Natural killer cell (primary cell): ENCODE data around the gene TMEM175. TPM values are rescaled to one million over a fixed set of nuclear protein-coding genes. Genes with fewer than 3 reads are reported as not detected.

Experiments
- ATAC-seq, 3 donors: fragments of 150-1000 bp in 2 of 3; fragments of 200-7000 bp in 1 of 3; cut with Tn5 transposase; 1 replicate in 1 of 3; 2 replicates in 2 of 3; pipeline ENCODE4 v1.10.0; 2021; ENCODE audit warnings: mild to moderate bottlenecking in 2 of 3, moderate library complexity in 2 of 3
- DNase-seq, 2 donors: peaks; one replicate each; pipeline versions ENCODE4 v3.0.0 to v3.0.0-alpha.2; 2013 to 2021; ENCODE audit warnings: mixed read lengths in 1 of 2
- H3K27ac ChIP-seq: one replicate; pipeline ENCODE4 v1.5.1; 2013; ENCODE audit warnings: mild to moderate bottlenecking, low read length
- H3K27me3 ChIP-seq: one replicate; pipeline ENCODE4 v1.6.1; 2013; ENCODE audit warnings: low read length; ENCODE audit not compliant: control insufficient read depth, insufficient read depth
- H3K36me3 ChIP-seq: one replicate; pipeline ENCODE4 v1.6.1; 2013; ENCODE audit warnings: low read length; ENCODE audit not compliant: control insufficient read depth, insufficient read depth
- H3K4me1 ChIP-seq: one replicate; pipeline ENCODE4 v1.6.1; 2013; ENCODE audit warnings: low read length; ENCODE audit not compliant: control insufficient read depth, insufficient read depth
- H3K4me3 ChIP-seq: one replicate; pipeline ENCODE4 v1.5.1; 2013; ENCODE audit warnings: low read length
- H3K9me3 ChIP-seq: one replicate; pipeline ENCODE4 v1.6.1; 2013; ENCODE audit warnings: low read length; ENCODE audit not compliant: control insufficient read depth, insufficient read depth
- H3K27ac Mint-ChIP-seq, 2 donors: one replicate each; pipeline ENCODE4 v1.8.0; 2022; ENCODE audit warnings: mild to moderate bottlenecking in 2 of 2, mixed read lengths in 2 of 2, moderate library complexity in 1 of 2
- H3K27me3 Mint-ChIP-seq, 2 donors: one replicate each; pipeline ENCODE4 v1.8.0; 2022; ENCODE audit warnings: low read depth in 2 of 2, mixed read lengths in 2 of 2
- H3K36me3 Mint-ChIP-seq: one replicate; pipeline ENCODE4 v1.8.0; 2022; ENCODE audit warnings: mixed read lengths
- H3K4me1 Mint-ChIP-seq, 2 donors: one replicate each; pipeline ENCODE4 v1.8.0; 2022; ENCODE audit warnings: mixed read lengths in 2 of 2
- H3K4me3 Mint-ChIP-seq: one replicate; pipeline ENCODE4 v1.8.0; 2022; ENCODE audit warnings: mild to moderate bottlenecking, moderate library complexity, mixed read lengths
- H3K9me3 Mint-ChIP-seq, 2 donors: one replicate each; pipeline ENCODE4 v1.8.0; 2022; ENCODE audit warnings: mixed read lengths in 2 of 2
- WGBS: methylation state at CpG from one replicate; pipeline ENCODE4 v1.1.7; 2013; ENCODE audit warnings: missing lambda C conversion rate; ENCODE audit not compliant: insufficient coverage; 5-methylcytosine and 5-hydroxymethylcytosine counted together
- intact Hi-C: fragments of 100-400 bp; cut with micrococcal nuclease; formaldehyde crosslinking; loops from one replicate; pipeline ENCODE4 v1.14.2; 2022
- total RNA-seq, 4 donors: library from RNA; stranded (reverse); fragments of 120-200 nt in 1 of 4; gene quantifications; one replicate each; pipeline versions ENCODE4 v1.2.3 to v1.2.4, GENCODE V29; 2013 to 2022
- TF ChIP-seq, protein P1 (sequence below): fragments of 200-600 bp; IDR thresholded peaks from one replicate; pipeline ENCODE4 v1.8.0; 2022; ENCODE audit warnings: antibody characterized with exemption

The TMEM175 gene
- total RNA-seq, 3 donors from 2014 or later (not counting 1 experiment from before 2014, with no cell fraction given): 72.8 to 79.8 (median 73.2) TPM

DNA sequence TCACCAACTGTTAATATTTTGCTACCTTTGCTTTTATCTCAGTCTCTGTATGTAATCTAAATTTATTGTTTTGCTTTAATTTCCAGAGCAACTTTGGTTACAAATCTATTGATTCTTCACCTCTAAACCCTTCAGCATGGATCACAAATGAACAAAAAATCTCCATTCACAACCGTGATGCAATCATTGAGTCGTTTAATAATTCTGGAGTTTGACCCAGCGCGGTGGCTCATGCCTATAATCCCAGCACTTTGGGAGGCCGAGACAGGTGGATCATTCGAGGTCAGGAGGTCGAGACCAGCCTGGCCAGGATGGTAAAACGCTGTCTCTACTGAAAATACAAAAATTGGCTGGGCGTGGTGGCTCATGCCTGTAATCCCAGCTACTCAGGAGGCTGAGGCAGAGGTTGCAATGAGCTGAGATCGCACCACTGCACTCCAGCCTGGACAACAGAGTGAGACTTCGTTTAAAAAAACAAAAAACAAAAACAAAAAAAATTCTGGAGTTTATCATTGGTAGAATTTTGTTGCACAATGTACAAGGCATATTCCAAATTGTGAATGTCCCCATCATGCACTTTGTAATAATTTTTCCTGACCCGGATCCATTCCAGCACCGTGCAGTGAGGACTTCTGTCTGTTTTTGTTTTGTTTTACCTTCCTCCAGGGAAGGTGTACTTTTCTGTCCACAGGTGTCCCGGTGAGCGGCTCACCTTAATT, 52.2 kb downstream of the TMEM175 start:
- 86% methylated on average over 14 of the region's 15 CpGs for WGBS
- Mint-ChIP-seq H3K9me3 (no peaks in the 10 kb centered on the region), H3K27me3 (no peaks in the 10 kb centered on the region), H3K36me3 (no peaks in the 10 kb centered on the region), H3K4me1 (peaks cover 23 to 29% of the 10 kb centered on the region in 2 donors), H3K4me3 (peak overlapping the region; percentile 93), H3K27ac (peak overlapping the region in 1 of 2 donors; percentile 12)
- TF ChIP-seq, protein P1, sequence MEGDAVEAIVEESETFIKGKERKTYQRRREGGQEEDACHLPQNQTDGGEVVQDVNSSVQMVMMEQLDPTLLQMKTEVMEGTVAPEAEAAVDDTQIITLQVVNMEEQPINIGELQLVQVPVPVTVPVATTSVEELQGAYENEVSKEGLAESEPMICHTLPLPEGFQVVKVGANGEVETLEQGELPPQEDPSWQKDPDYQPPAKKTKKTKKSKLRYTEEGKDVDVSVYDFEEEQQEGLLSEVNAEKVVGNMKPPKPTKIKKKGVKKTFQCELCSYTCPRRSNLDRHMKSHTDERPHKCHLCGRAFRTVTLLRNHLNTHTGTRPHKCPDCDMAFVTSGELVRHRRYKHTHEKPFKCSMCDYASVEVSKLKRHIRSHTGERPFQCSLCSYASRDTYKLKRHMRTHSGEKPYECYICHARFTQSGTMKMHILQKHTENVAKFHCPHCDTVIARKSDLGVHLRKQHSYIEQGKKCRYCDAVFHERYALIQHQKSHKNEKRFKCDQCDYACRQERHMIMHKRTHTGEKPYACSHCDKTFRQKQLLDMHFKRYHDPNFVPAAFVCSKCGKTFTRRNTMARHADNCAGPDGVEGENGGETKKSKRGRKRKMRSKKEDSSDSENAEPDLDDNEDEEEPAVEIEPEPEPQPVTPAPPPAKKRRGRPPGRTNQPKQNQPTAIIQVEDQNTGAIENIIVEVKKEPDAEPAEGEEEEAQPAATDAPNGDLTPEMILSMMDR: no peak
- no peaks in the 10 kb centered on the region for H3K36me3 ChIP-seq
- H3K4me3 ChIP-seq: no peak overlapping the region
- H3K4me1 ChIP-seq: peaks cover 34% of the 10 kb centered on the region
- ATAC-seq: no peak
- H3K27ac ChIP-seq: no peak overlapping the region
- DNase-seq: no peak
- H3K9me3 ChIP-seq: no peaks in the 10 kb centered on the region
- intact Hi-C loops: loop anchor here (1.0 kb wide), 1 partner anchor 11 kb away; the partner anchor contains the start of gene DGKQ
- H3K27me3 ChIP-seq: no peaks in the 10 kb centered on the region

DNA sequence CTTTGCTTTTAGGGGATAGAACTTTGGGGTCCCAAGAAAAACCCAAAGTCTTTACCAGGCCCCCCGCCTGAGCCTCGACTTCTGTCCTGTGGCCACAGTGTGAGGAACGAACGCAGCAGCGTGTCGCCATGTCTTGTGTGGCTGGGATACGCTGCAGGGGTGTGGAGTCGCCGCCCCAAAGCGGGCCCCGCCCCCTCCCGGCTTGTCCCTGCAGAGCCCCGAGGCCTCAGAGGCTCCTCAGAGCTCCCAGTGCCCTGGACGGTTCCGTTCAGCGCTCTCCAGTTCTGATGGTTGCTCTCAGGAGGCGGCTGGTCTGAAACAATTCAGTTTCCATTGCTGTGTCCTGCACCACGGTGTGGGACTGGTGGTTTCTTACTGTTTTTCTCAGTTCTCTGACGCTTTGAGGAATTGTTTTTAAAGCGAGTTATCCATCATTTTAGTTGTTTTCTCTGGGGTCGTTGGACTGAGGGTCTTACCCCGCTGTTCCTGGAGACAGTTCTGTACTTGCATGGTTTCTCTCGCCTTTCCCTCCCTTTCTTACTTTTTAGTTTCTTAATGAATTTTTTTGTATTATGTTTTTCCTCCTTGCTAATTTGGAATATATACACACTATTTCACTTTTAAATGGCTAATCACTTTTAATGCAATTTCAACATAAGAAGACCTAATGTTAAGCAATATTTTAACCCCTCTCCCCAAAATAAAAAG, 53.0 kb downstream of the TMEM175 start:
- peak in 2 of 3 donors; percentile 31 to 41 for ATAC-seq
- peak; percentile 56 to 71 for DNase-seq
- Mint-ChIP-seq H3K27me3 (no peaks in the 10 kb centered on the region), H3K27ac (peak overlapping the region; percentile 12 to 81), H3K4me1 (peaks cover 23 to 29% of the 10 kb centered on the region in 2 donors), H3K4me3 (peak overlapping the region; percentile 93), H3K36me3 (no peaks in the 10 kb centered on the region), H3K9me3 (no peaks in the 10 kb centered on the region)
- Histone ChIP-seq H3K27ac (no peak overlapping the region), H3K4me3 (no peak overlapping the region), H3K27me3 (no peaks in the 10 kb centered on the region), H3K36me3 (peaks cover 2% of the 10 kb centered on the region), H3K4me1 (peaks cover 30% of the 10 kb centered on the region), H3K9me3 (no peaks in the 10 kb centered on the region)
- TF ChIP-seq, protein P1: no peak
- WGBS: 34% methylated on average over 21 of the region's 23 CpGs
- intact Hi-C loops: loop anchor here (1.0 kb wide), 1 partner anchor 12 kb away; the partner anchor contains the start of gene DGKQ

DNA sequence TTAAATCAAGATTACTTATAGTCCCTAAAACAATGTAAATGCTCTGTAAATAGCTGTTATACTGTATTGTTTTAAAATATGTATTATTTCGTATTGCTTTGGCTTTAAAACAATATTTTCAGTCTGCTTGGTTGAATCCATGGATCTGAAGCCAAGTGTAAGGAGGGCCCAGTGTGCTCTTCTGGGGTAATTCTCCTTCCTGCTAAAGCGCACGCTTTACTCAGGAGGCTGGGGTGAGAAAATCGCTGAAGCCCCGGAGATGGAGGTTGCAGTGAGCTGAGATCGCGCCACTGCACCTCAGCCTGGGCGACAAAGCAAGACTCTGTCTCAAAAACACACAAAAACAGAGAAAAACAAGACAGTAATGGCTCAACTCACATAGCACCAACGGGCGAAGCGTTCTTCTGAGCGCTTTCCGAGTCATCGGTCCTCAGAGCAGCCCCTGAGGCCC, 54.2 kb downstream of the TMEM175 start:
- Mint-ChIP-seq H3K27ac (peak overlapping the region; percentile 80 to 81), H3K27me3 (no peaks in the 10 kb centered on the region), H3K4me1 (peaks cover 23 to 29% of the 10 kb centered on the region in 2 donors), H3K9me3 (no peaks in the 10 kb centered on the region), H3K4me3 (peak overlapping the region; percentile 93), H3K36me3 (no peaks in the 10 kb centered on the region)
- Histone ChIP-seq H3K27me3 (no peaks in the 10 kb centered on the region), H3K4me1 (peaks cover 30% of the 10 kb centered on the region), H3K4me3 (peak overlapping the region; percentile 73), H3K36me3 (peaks cover 5% of the 10 kb centered on the region), H3K27ac (peak overlapping the region; percentile 70), H3K9me3 (no peaks in the 10 kb centered on the region)
- ATAC-seq: peak; percentile 33 to 53 (median 35)
- TF ChIP-seq, protein P1: no peak
- DNase-seq: no peak
- 5% methylated on average over 14 of the region's 14 CpGs for WGBS
- intact Hi-C loops: loop anchor here (2.0 kb wide), 1 partner anchor 244 kb away; no protein-coding TSS in a partner anchor
